Right lobe of liver (tissue), 6 donors: ENCODE data around the gene PDK2. TPM values are rescaled to one million over a fixed set of nuclear protein-coding genes. Genes with fewer than 3 reads are reported as not detected.

Experiments
- ATAC-seq, 4 donors: fragments of 200-7000 bp; cut with Tn5 transposase; one replicate each; pipeline ENCODE4 v1.9.1; 2020; ENCODE audit warnings: mild to moderate bottlenecking in 4 of 4, moderate library complexity in 4 of 4
- DNase-seq, 3 donors: peaks; one replicate each; pipeline ENCODE4 v3.0.0-alpha.2; 2020
- H3K27ac ChIP-seq, 3 donors: fragments of 200-600 bp; one replicate each; pipeline ENCODE4 v1.8.0; 2022
- H3K27me3 ChIP-seq, 2 donors: fragments of 200-600 bp; one replicate each; pipeline ENCODE4 v1.8.0; 2022
- H3K36me3 ChIP-seq, 4 donors: fragments of 200-600 bp; sonication (generic) in 1 of 4; one replicate each; pipeline versions ENCODE4 v1.5.1 to v1.8.0; 2017 to 2022; ENCODE audit warnings: control low read depth in 1 of 4
- H3K4me1 ChIP-seq, 4 donors: fragments of 200-600 bp; sonication (generic) in 1 of 4; one replicate each; pipeline versions ENCODE4 v1.5.1 to v1.8.0; 2017 to 2022; ENCODE audit warnings: control low read depth in 1 of 4
- H3K4me3 ChIP-seq, 3 donors: fragments of 200-600 bp; one replicate each; pipeline ENCODE4 v1.8.0; 2022
- H3K9me3 ChIP-seq, 4 donors: fragments of 200-600 bp; sonication (generic) in 1 of 4; one replicate each; pipeline versions ENCODE4 v1.5.1 to v1.8.0; 2017 to 2022; ENCODE audit warnings: control low read depth in 1 of 4
- POLR2A ChIP-seq: fragments of 450-650 bp; IDR thresholded peaks from one replicate; pipeline ENCODE4 v1.6.1; 2017; ENCODE audit warnings: antibody characterized with exemption, mild to moderate bottlenecking
- WGBS: methylation state at CpG from one replicate; pipeline ENCODE4 v1.1.6; 2018; ENCODE audit warnings: low coverage, low lambda C conversion rate; ENCODE audit not compliant: insufficient coverage; ENCODE audit errors: missing lambda C conversion rate; 5-methylcytosine and 5-hydroxymethylcytosine counted together
- intact Hi-C, 2 donors: fragments of 100-400 bp; cut with DNase I; formaldehyde crosslinking; loops; one replicate each; pipeline versions ENCODE4 v1.11.2 to v1.14.1; 2022
- total RNA-seq, 6 experiments: library from RNA; depleted of rRNA in 2 of 6; stranded (reverse); fragments of >200 nt in 2 of 6; fragmentation: NEBNext Ultra II Directional in 3 of 6; extraction: Animal tissue kit (Norgen Biotek cat#: 25700) in 3 of 6; gene quantifications; one replicate each; pipeline versions ENCODE4 v1.1.0 to v1.2.4, GENCODE V29; 2016 to 2023
- TF ChIP-seq, protein P1 (sequence below), 4 donors: fragments of 200-600 bp in 3 of 4; fragments of 450-650 bp in 1 of 4; IDR thresholded peaks; one replicate each; pipeline versions ENCODE4 v1.5.1 to v1.8.0; 2016 to 2022; ENCODE audit warnings: antibody characterized with exemption in 4 of 4, mild to moderate bottlenecking in 2 of 4
- donor health status: DM: no; HTN: yes; CAD: no.
- donor health status: DM: no; HTN: no; CAD: no.
- donor health status: DM: no; HTN: no; CAD: no.
- donor health status: DM: no; HTN: yes; CAD: no.
- donor health status: DM: no; HTN: yes; CAD: no.

Gene PDK2
- total RNA-seq, 6 experiments from 2014 or later, result 25.0 to 58.0 (median 44.8) TPM

DNA sequence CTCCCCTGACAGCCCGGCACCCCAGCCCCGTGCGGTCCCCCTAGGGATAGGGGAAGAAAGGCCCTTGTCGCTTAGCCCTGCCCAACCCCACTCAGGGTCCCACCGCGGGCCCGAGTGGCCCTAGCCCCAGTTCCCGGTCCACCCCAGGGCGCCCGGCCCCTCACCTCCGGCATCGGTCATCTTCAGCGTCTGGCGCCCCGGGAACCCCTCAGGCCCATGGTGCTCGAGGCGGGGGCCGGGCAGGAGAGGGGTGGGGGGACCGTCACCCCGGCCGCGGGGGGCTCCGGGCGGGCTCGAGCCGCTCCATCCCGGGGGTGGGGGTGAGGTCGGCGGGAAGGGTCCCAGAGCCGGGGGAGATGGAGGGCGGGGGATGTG, 34.2 kb downstream of the PDK2 start:
- H3K27ac ChIP-seq, result peak overlapping the region in 1 of 3 donors; percentile 16
- H3K4me3 ChIP-seq, result peak overlapping the region; percentile 18 to 24 (median 21)
- H3K9me3 ChIP-seq, result no peaks in the 10 kb centered on the region
- DNase-seq, result no peak
- H3K4me1 ChIP-seq, result peaks cover 0 to 3% (median 0%) of the 10 kb centered on the region in 4 donors
- 4% methylated on average over 9 of the region's 31 CpGs for WGBS
- intact Hi-C loops, result no loop called here
- ATAC-seq, result peak in 2 of 4 donors; percentile 3
- peaks cover 0 to 6% of the 10 kb centered on the region in 2 donors for H3K27me3 ChIP-seq
- no peak for TF ChIP-seq POLR2A
- TF ChIP-seq, protein P1, sequence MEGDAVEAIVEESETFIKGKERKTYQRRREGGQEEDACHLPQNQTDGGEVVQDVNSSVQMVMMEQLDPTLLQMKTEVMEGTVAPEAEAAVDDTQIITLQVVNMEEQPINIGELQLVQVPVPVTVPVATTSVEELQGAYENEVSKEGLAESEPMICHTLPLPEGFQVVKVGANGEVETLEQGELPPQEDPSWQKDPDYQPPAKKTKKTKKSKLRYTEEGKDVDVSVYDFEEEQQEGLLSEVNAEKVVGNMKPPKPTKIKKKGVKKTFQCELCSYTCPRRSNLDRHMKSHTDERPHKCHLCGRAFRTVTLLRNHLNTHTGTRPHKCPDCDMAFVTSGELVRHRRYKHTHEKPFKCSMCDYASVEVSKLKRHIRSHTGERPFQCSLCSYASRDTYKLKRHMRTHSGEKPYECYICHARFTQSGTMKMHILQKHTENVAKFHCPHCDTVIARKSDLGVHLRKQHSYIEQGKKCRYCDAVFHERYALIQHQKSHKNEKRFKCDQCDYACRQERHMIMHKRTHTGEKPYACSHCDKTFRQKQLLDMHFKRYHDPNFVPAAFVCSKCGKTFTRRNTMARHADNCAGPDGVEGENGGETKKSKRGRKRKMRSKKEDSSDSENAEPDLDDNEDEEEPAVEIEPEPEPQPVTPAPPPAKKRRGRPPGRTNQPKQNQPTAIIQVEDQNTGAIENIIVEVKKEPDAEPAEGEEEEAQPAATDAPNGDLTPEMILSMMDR (IDR thresholded peaks at IDR 0.05), result no peak
- H3K36me3 ChIP-seq, result peaks cover 0 to 1% (median 0%) of the 10 kb centered on the region in 4 donors

DNA sequence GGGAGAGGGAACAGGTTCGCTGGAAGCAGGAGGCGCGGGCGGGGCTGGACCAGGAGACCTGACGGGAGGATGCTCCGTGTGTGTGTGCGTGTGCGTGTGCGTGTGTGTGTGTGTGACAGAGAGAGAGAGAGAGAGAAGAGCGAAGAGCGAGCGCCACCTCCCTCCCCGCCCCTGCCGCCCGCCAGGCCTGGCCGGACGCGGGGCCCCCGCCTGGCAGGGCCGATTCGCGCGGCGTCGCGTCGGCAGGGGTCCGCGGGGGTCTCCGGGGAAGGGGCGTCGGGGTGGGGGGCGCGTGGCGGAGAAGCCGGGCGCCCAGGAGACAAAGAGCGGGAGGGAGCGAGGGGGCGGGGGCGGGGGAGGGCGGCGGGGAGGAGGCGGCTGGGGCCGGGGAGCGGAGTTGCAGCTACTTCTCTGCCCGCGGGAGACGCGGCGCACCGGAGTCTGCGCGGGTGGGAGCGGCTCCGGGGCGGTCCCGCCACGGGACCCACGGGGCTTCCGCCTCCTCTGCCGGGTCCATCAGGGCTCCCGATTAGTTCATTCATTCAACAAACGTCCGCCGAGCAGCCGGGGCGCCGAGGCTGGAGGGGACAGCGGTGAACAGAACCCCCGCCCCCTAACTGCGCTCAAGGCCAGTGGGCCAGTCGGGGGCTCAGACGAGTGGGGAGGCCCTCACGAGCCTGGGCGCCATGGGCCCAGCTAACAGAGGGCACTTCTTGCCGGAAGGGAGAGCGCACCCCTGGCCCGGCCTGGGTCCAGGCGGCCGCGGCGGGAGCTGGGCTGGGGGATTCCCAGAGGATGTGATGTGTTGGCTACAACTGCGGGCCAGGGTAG, 34.8 kb downstream of the PDK2 start, which contains the start of gene SAMD14:
TSS of gene SAMD14 (minus strand) at position 433 of the 831 bp plus-strand sequence. CDS start 5,201 bp downstream, outside the sequence.
- H3K9me3 ChIP-seq, result no peaks in the 10 kb centered on the region
- DNase-seq, result no peak
- peak within 1 kb of the TSS in 1 of 3 donors; percentile 16 for H3K27ac ChIP-seq
- intact Hi-C loops, result no loop called here
- WGBS, result 2% methylated on average over 24 of the region's 84 CpGs
- H3K36me3 ChIP-seq, result peaks cover 0 to 7% (median 0%) of the 10 kb centered on the region in 4 donors
- H3K4me3 ChIP-seq, result peak within 1 kb of the TSS; percentile 18 to 24 (median 21)
- ATAC-seq, result peak; percentile 33 to 49 (median 36)
- H3K4me1 ChIP-seq, result peaks cover 0 to 3% (median 0%) of the 10 kb centered on the region in 4 donors
- H3K27me3 ChIP-seq, result peaks cover 0 to 6% of the 10 kb centered on the region in 2 donors
- no peak for TF ChIP-seq POLR2A
- TF ChIP-seq, protein P1 (IDR thresholded peaks at IDR 0.05), result no peak

DNA sequence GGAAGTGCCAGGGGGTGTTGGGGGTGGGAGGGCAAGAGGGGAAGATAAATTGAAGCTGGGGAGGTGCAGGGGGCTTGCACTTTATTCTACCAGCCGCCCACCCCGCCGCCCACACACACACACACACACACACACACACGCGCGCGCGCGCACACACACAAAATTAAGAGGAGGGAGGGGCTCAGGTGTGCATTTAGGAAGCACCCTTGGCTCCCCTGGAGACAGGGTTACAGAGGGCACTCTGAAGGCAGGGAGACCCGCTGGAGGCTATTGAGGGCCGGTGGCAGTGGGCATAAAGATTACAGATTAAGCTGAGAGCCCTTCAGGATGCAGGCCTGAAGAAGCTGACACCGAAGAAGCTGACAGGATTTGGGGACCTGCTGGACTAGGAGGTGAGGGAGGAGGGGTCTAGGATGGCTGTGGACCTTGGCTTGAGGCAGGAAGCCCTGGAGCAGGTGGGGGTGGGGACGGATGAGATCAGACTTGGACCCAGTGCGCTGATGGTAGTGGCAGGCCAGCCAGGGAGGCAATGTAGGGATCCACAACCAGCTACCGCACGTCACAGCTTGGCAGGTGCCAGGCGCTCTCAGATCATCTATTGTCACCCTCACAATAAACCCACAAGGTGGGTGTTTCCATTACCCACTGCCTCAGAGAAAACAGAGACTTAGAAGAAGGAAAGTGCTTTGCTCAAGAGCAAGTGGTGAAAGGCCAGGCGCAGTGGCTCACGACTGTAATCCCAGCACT, 35.6 kb downstream of the PDK2 start:
- peaks cover 0 to 7% (median 0%) of the 10 kb centered on the region in 4 donors for H3K36me3 ChIP-seq
- H3K4me1 ChIP-seq, result peaks cover 0 to 3% (median 0%) of the 10 kb centered on the region in 4 donors
- no peak overlapping the region for H3K27ac ChIP-seq
- H3K9me3 ChIP-seq, result no peaks in the 10 kb centered on the region
- 47% methylated on average over 12 of the region's 19 CpGs for WGBS
- H3K4me3 ChIP-seq, result no peak overlapping the region
- TF ChIP-seq POLR2A, result no peak
- TF ChIP-seq, protein P1 (IDR thresholded peaks at IDR 0.05), result no peak
- no peak for DNase-seq
- H3K27me3 ChIP-seq, result peaks cover 0 to 6% of the 10 kb centered on the region in 2 donors
- intact Hi-C loops, result no loop called here
- peak in 2 of 4 donors; percentile 14 to 24 for ATAC-seq

DNA sequence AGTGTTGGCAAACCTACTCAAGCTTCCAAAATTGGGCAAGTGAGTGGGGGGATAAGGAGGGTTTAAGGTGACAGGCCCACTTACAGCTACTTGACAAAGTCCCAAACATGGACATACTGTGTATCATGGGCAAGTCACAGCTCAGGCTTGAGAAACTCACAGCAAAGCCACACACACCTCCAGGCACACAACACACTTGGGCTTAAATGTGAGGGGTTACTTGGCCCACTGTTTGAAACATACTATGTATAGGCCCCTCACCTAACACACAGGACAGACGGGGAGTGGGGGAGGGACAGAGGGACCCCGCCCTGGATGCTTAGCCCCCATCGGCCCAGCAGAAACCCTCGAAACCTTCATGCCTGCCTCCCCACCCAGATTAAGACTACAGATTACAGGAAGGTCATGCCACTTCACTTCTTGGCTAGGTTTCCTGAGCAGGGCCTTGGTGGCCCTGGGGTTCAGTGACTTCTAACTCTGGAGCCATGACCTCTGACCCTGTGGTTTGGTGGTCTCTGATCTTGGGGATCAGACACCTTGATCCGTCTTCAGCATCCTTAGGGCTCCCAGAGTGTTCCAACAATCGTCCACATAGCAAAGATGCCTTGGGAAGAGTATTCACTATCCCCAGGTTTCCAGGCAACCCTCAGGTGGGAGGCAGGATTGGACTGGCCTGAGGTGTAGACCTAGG, 37.1 kb downstream of the PDK2 start:
- no peak for DNase-seq
- Histone ChIP-seq H3K4me3 (no peak overlapping the region), H3K9me3 (no peaks in the 10 kb centered on the region), H3K36me3 (peaks cover 0 to 18% (median 0%) of the 10 kb centered on the region in 4 donors), H3K27ac (no peak overlapping the region), H3K27me3 (peaks cover 0 to 6% of the 10 kb centered on the region in 2 donors), H3K4me1 (peaks cover 0 to 3% (median 0%) of the 10 kb centered on the region in 4 donors)
- ATAC-seq, result no peak
- TF ChIP-seq, protein P1 (IDR thresholded peaks at IDR 0.05), result no peak
- TF ChIP-seq POLR2A, result no peak
- intact Hi-C loops, result no loop called here
- WGBS, result no CpG with 5 or more reads among the region's 6 CpGs
